ENCODE results near the gene ZNF385B. TPM values are rescaled to one million over a fixed set of nuclear protein-coding genes. Genes with fewer than 3 reads are reported as not detected.

ZNF385B gene
- total and polyA plus RNA-seq, 2 donors (not counting 1 experiment from before 2014, with no cell fraction given): not detected

DNA sequence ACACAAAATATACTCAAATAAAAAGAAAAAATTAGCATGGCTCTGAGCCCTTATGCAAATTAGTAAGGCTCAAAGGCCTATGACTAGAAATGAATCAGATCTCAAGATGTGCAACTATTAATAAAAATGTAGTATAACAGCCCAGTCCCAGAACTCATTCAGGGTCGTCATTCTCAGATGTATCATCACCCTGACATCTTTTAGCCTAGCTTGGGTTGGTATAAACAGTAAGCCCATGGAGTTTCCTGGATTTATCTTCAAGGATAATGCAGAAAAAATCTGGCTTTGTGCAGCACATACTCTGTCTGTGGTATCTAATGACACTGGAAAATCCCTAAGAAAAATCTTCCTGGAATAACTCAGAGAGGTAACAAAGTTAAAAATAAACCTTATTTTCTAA, 239.3 kb downstream of the ZNF385B start:
- DNase-seq (no peak), ATAC-seq (ENCODE audit: low read depth) (no peak)
- Histone ChIP-seq H3K27me3 (replicated peaks in 1 of 4; ENCODE audit: control extremely low read depth in 1 of 4, control insufficient read depth in 3 of 4, insufficient read depth in 4 of 4, low read length in 3 of 4) (no peaks in the 10 kb centered on the region), H2AFZ (ENCODE audit: insufficient read depth, low read depth, low read length, poor library complexity, severe bottlenecking) (no peak overlapping the region), H3K4me3 (ENCODE audit: control extremely low read depth in 1 of 5, extremely low read depth in 1 of 5, insufficient read depth in 1 of 5, low read depth in 2 of 5, low read length in 4 of 5) (no peak overlapping the region), H3K9ac (ENCODE audit: low read length) (no peak overlapping the region), H3K9me3 (ENCODE audit: control extremely low read depth in 1 of 3, control insufficient read depth in 2 of 3, insufficient read depth in 1 of 3, low read length in 2 of 3) (peaks cover 0 to 2% (median 0%) of the 10 kb centered on the region in 3 donors), H4K20me1 (ENCODE audit: control insufficient read depth, insufficient read depth, low read length, poor library complexity, severe bottlenecking) (no peaks in the 10 kb centered on the region), H3K4me2 (replicated peaks; ENCODE audit: low read depth, low read length, poor library complexity, severe bottlenecking) (no peak overlapping the region), H3K79me2 (ENCODE audit: control insufficient read depth, insufficient read depth, low read length) (no peaks in the 10 kb centered on the region), H3K4me1 (ENCODE audit: control insufficient read depth in 2 of 2, insufficient read depth in 2 of 2, low read length in 2 of 2) (no peaks in the 10 kb centered on the region), H3K27ac (ENCODE audit: low read length in 2 of 2) (no peak overlapping the region), H3K36me3 (replicated peaks in 1 of 2; ENCODE audit: control extremely low read depth in 1 of 2, control insufficient read depth in 1 of 2, extremely low read depth in 1 of 2, insufficient read depth in 2 of 2, low read length in 1 of 2) (no peaks in the 10 kb centered on the region)
- H3K9me3 Mint-ChIP-seq (ENCODE audit: insufficient read depth): no peaks in the 10 kb centered on the region
- POLR2A ChIA-PET: no interaction called here
- no CpG with 5 or more reads among the region's 1 CpG for WGBS (ENCODE audit: insufficient coverage)
- no peaks in the 10 kb centered on the region for H3K4me1 Mint-ChIP-seq
- TF ChIP-seq, protein P1, sequence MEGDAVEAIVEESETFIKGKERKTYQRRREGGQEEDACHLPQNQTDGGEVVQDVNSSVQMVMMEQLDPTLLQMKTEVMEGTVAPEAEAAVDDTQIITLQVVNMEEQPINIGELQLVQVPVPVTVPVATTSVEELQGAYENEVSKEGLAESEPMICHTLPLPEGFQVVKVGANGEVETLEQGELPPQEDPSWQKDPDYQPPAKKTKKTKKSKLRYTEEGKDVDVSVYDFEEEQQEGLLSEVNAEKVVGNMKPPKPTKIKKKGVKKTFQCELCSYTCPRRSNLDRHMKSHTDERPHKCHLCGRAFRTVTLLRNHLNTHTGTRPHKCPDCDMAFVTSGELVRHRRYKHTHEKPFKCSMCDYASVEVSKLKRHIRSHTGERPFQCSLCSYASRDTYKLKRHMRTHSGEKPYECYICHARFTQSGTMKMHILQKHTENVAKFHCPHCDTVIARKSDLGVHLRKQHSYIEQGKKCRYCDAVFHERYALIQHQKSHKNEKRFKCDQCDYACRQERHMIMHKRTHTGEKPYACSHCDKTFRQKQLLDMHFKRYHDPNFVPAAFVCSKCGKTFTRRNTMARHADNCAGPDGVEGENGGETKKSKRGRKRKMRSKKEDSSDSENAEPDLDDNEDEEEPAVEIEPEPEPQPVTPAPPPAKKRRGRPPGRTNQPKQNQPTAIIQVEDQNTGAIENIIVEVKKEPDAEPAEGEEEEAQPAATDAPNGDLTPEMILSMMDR (IDR thresholded peaks at IDR 0.05): no peak
- TF ChIP-seq EZH2 (IDR thresholded peaks at IDR 0.05; ENCODE audit: borderline replicate concordance, insufficient read depth, low read depth, low read length, poor library complexity, severe bottlenecking): no peak
- intact Hi-C loops (cut with micrococcal nuclease): no loop called here
- H3K27me3 Mint-ChIP-seq: peaks cover under 1% of the 10 kb centered on the region
- no peak overlapping the region for H3K4me3 Mint-ChIP-seq
- no peak overlapping the region for H3K27ac Mint-ChIP-seq
- CTCF ChIA-PET: no interaction called here

- H3K27ac Mint-ChIP-seq: no peak overlapping the region
- Histone ChIP-seq H3K79me2 (ENCODE audit: control insufficient read depth, insufficient read depth, low read length) (no peaks in the 10 kb centered on the region), H3K9me3 (ENCODE audit: control extremely low read depth in 1 of 3, control insufficient read depth in 2 of 3, insufficient read depth in 1 of 3, low read length in 2 of 3) (peaks cover 0 to 2% (median 0%) of the 10 kb centered on the region in 3 donors), H3K4me3 (ENCODE audit: control extremely low read depth in 1 of 5, extremely low read depth in 1 of 5, insufficient read depth in 1 of 5, low read depth in 2 of 5, low read length in 4 of 5) (no peak overlapping the region), H3K9ac (ENCODE audit: low read length) (no peak overlapping the region), H3K4me2 (replicated peaks; ENCODE audit: low read depth, low read length, poor library complexity, severe bottlenecking) (no peak overlapping the region), H3K4me1 (ENCODE audit: control insufficient read depth in 2 of 2, insufficient read depth in 2 of 2, low read length in 2 of 2) (no peaks in the 10 kb centered on the region), H3K27me3 (replicated peaks in 1 of 4; ENCODE audit: control extremely low read depth in 1 of 4, control insufficient read depth in 3 of 4, insufficient read depth in 4 of 4, low read length in 3 of 4) (no peaks in the 10 kb centered on the region), H3K27ac (ENCODE audit: low read length in 2 of 2) (no peak overlapping the region), H2AFZ (ENCODE audit: insufficient read depth, low read depth, low read length, poor library complexity, severe bottlenecking) (no peak overlapping the region), H3K36me3 (replicated peaks in 1 of 2; ENCODE audit: control extremely low read depth in 1 of 2, control insufficient read depth in 1 of 2, extremely low read depth in 1 of 2, insufficient read depth in 2 of 2, low read length in 1 of 2) (no peaks in the 10 kb centered on the region), H4K20me1 (ENCODE audit: control insufficient read depth, insufficient read depth, low read length, poor library complexity, severe bottlenecking) (no peaks in the 10 kb centered on the region)
- ATAC-seq (ENCODE audit: low read depth) (no peak), DNase-seq (no peak)
- H3K9me3 Mint-ChIP-seq (ENCODE audit: insufficient read depth): no peaks in the 10 kb centered on the region
- no peaks in the 10 kb centered on the region for H3K27me3 Mint-ChIP-seq
- POLR2A ChIA-PET: no interaction called here
- WGBS (ENCODE audit: insufficient coverage): no CpG with 5 or more reads among the region's 1 CpG
- intact Hi-C loops (cut with micrococcal nuclease): no loop called here
- CTCF ChIA-PET: no interaction called here
- H3K4me1 Mint-ChIP-seq: no peaks in the 10 kb centered on the region
- TF ChIP-seq, protein P1 (IDR thresholded peaks at IDR 0.05): no peak
- TF ChIP-seq EZH2 (IDR thresholded peaks at IDR 0.05; ENCODE audit: borderline replicate concordance, insufficient read depth, low read depth, low read length, poor library complexity, severe bottlenecking): no peak
- H3K4me3 Mint-ChIP-seq: no peak overlapping the region
These were observed 241.4 kb downstream of the ZNF385B start for GRCh38 chr2:179619947-179620467.

Measured in B cell (primary cell).